CD4-positive, alpha-beta T cell (primary cell): ENCODE data around the gene OSBPL3. TPM values are rescaled to one million over a fixed set of nuclear protein-coding genes. Genes with fewer than 3 reads are reported as not detected.

Source experiments
- ATAC-seq: fragments of 200-7000 bp; cut with Tn5 transposase; one replicate; pipeline ENCODE4 v1.10.0; 2022; ENCODE audit warnings: mild to moderate bottlenecking; ENCODE audit not compliant: poor library complexity
- CTCF ChIA-PET: fragments of 350-600 bp; sonication (Branson Sonifier 250); formaldehyde crosslinking; loops from one replicate; lab custom pipeline; 2021; ENCODE audit warnings: antibody characterized with exemption, inconsistent platforms; lab: Charles Lee
- POLR2A ChIA-PET: fragments of 350-600 bp; sonication (Branson Sonifier 250); formaldehyde crosslinking; loops from one replicate; lab custom pipeline; 2021; ENCODE audit warnings: antibody characterized with exemption, inconsistent platforms; lab: Charles Lee
- DNase-seq, 14 experiments: peaks; one replicate each; pipeline ENCODE4 v3.0.0-alpha.2; 2013 to 2020; ENCODE audit warnings: mixed read lengths in 2 of 14
- H3K27ac ChIP-seq, 2 donors: one replicate each; pipeline versions ENCODE4 v1.5.1 to v1.7.0; 2013; ENCODE audit warnings: low read length in 2 of 2, low read depth in 1 of 2, mild to moderate bottlenecking in 1 of 2
- H3K27me3 ChIP-seq, 2 experiments: 1 replicate in 1 of 2; 2 replicates in 1 of 2; pipeline versions ENCODE4 v1.6.1 to v1.7.0; 2013; ENCODE audit warnings: low read length in 2 of 2, control low read depth in 1 of 2, mild to moderate bottlenecking in 1 of 2, moderate library complexity in 1 of 2; ENCODE audit not compliant: insufficient read depth in 2 of 2, control insufficient read depth in 1 of 2
- H3K36me3 ChIP-seq: one replicate; pipeline ENCODE4 v1.6.1; 2013; ENCODE audit warnings: low read length, control low read depth; ENCODE audit not compliant: insufficient read depth
- H3K4me1 ChIP-seq: one replicate; pipeline ENCODE4 v1.6.1; 2013; ENCODE audit warnings: low read length, control low read depth; ENCODE audit not compliant: insufficient read depth
- H3K4me3 ChIP-seq: one replicate; pipeline ENCODE4 v1.5.1; 2013; ENCODE audit warnings: mild to moderate bottlenecking, low read length, moderate library complexity
- H3K9me3 ChIP-seq, 2 experiments: 1 replicate in 1 of 2; 2 replicates in 1 of 2; pipeline versions ENCODE4 v1.6.1 to v1.7.0; 2013; ENCODE audit warnings: low read length in 2 of 2, mild to moderate bottlenecking in 2 of 2, control low read depth in 1 of 2, moderate library complexity in 1 of 2; ENCODE audit not compliant: control insufficient read depth in 1 of 2, insufficient read depth in 1 of 2
- H3K27ac Mint-ChIP-seq: one replicate; pipeline ENCODE4 v1.8.0; 2020; ENCODE audit warnings: mixed read lengths
- H3K27me3 Mint-ChIP-seq: one replicate; pipeline ENCODE4 v1.8.0; 2021; ENCODE audit warnings: mixed read lengths
- H3K36me3 Mint-ChIP-seq: one replicate; pipeline ENCODE4 v1.8.0; 2021; ENCODE audit warnings: low read depth, mixed read lengths
- H3K4me1 Mint-ChIP-seq: one replicate; pipeline ENCODE4 v1.8.0; 2021; ENCODE audit warnings: low read depth, mixed read lengths
- H3K4me3 Mint-ChIP-seq: one replicate; pipeline ENCODE4 v1.8.0; 2020; ENCODE audit warnings: mild to moderate bottlenecking, mixed read lengths
- H3K9me3 Mint-ChIP-seq: one replicate; pipeline ENCODE4 v1.8.0; 2020; ENCODE audit warnings: mixed read lengths
- intact Hi-C, 2 experiments: fragments of 100-400 bp; cut with DNase I in 1 of 2; cut with micrococcal nuclease in 1 of 2; formaldehyde crosslinking; loops; one replicate each; pipeline versions ENCODE4 v1.15.1 to v1.9.0; 2023 to 2025; cut with DNase I, micrococcal nuclease
- total RNA-seq, 174 experiments: library from RNA in 2 of 174; stranded (reverse) in 2 of 174; gene quantifications; one replicate each; pipeline ENCODE4 v1.2.3 and lab custom pipeline; 2021 to 2026
- TF ChIP-seq, protein P1 (sequence below): fragments of 200-600 bp; IDR thresholded peaks from one replicate; pipeline ENCODE4 v1.8.0; 2022; ENCODE audit warnings: antibody characterized with exemption, mild to moderate bottlenecking

Gene OSBPL3
- total RNA-seq, 2 experiments from 2014 or later = 25.4 to 25.9 TPM

DNA sequence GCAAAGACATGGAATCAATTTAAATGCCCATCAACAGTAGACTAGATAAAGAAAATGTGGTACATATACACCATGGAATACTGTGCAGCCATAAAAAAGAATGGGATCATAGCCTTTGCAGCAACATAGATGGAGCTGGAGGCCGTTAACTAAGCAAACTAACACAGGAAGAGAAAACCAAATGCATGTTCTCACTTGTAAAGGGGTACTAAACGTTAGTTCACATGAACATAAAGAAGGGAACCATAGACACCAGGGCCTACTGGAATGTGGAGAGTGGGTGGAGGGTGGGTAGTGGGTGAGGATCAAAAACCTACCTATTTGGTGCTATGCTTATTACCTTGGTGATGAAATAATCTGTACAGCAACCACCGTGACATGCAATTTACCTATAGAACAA is 144.3 kb downstream of the OSBPL3 start:
- TF ChIP-seq, protein P1, sequence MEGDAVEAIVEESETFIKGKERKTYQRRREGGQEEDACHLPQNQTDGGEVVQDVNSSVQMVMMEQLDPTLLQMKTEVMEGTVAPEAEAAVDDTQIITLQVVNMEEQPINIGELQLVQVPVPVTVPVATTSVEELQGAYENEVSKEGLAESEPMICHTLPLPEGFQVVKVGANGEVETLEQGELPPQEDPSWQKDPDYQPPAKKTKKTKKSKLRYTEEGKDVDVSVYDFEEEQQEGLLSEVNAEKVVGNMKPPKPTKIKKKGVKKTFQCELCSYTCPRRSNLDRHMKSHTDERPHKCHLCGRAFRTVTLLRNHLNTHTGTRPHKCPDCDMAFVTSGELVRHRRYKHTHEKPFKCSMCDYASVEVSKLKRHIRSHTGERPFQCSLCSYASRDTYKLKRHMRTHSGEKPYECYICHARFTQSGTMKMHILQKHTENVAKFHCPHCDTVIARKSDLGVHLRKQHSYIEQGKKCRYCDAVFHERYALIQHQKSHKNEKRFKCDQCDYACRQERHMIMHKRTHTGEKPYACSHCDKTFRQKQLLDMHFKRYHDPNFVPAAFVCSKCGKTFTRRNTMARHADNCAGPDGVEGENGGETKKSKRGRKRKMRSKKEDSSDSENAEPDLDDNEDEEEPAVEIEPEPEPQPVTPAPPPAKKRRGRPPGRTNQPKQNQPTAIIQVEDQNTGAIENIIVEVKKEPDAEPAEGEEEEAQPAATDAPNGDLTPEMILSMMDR = no peak
- Mint-ChIP-seq H3K9me3 (no peaks in the 10 kb centered on the region), H3K36me3 (peaks cover 48% of the 10 kb centered on the region), H3K4me3 (no peak overlapping the region), H3K27ac (peak overlapping the region; percentile 49), H3K27me3 (no peaks in the 10 kb centered on the region), H3K4me1 (peaks cover 23% of the 10 kb centered on the region)
- H3K27me3 ChIP-seq = no peaks in the 10 kb centered on the region
- H3K27ac ChIP-seq = no peak overlapping the region
- peaks cover 14% of the 10 kb centered on the region for H3K4me1 ChIP-seq
- no peak overlapping the region for H3K4me3 ChIP-seq
- no peak for DNase-seq
- ATAC-seq = no peak
- no peaks in the 10 kb centered on the region for H3K9me3 ChIP-seq
- intact Hi-C loops = no loop called here
- ChIA-PET CTCF (interaction anchor here (1.3 kb wide), 1 partner anchor 15 kb away, joined by 3 read pairs; no protein-coding TSS in a partner anchor), POLR2A (interaction anchor here (2.2 kb wide), 1 partner anchor 14 kb away, joined by 10 read pairs; no protein-coding TSS in a partner anchor)
- peaks cover 25% of the 10 kb centered on the region for H3K36me3 ChIP-seq

DNA sequence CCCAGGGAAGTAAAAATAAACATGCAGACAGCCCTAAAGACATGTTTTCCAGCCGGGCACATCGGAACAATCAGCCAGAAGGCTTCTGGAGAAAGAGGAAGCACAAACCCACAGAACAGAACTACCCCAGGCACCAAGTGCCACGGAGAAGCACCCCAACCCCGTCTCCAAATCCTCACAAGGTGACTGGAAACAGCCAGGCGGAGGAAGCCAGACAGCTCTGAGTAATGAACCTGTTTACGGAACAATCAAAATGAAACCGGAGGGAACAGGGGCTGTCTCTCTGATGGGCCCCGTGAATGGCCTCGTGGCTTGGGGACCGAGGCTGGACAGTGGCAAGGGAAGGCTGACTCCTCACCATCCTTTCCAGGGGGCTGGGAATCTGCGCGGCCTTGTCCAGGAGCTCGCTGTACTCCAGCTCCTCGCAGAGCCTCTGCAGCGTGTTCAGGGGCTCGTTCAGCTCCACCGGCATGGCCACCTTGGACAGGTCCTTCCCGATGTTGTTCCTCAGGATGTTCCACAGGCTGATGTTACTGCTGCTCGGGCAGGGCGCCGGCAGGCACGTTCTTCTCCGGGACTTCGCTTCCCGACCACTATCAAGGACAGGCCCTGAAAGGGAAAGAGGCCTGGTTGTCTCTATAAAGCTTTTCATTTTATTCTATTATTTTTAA is 145.7 kb downstream of the OSBPL3 start:
- Histone ChIP-seq H3K27ac (no peak overlapping the region), H3K4me3 (no peak overlapping the region), H3K9me3 (no peaks in the 10 kb centered on the region), H3K4me1 (peaks cover 14% of the 10 kb centered on the region), H3K36me3 (peaks cover 35% of the 10 kb centered on the region), H3K27me3 (no peaks in the 10 kb centered on the region)
- intact Hi-C loops = no loop called here
- Mint-ChIP-seq H3K4me1 (peaks cover 23% of the 10 kb centered on the region), H3K4me3 (no peak overlapping the region), H3K9me3 (no peaks in the 10 kb centered on the region), H3K27ac (no peak overlapping the region), H3K36me3 (peaks cover 47% of the 10 kb centered on the region), H3K27me3 (no peaks in the 10 kb centered on the region)
- CTCF ChIA-PET = interaction anchor here (1.9 kb wide), 1 partner anchor 14 kb away, joined by 5 read pairs; no protein-coding TSS in a partner anchor
- peak in 2 of 14 experiments; percentile 47 to 50 for DNase-seq
- no peak for ATAC-seq
- TF ChIP-seq, protein P1 = no peak
- POLR2A ChIA-PET = interaction anchor here (0.6 to 2.2 kb wide), 3 partner anchors 9 to 127 kb away, joined by 3 to 10 read pairs (median 3); no protein-coding TSS in a partner anchor

DNA sequence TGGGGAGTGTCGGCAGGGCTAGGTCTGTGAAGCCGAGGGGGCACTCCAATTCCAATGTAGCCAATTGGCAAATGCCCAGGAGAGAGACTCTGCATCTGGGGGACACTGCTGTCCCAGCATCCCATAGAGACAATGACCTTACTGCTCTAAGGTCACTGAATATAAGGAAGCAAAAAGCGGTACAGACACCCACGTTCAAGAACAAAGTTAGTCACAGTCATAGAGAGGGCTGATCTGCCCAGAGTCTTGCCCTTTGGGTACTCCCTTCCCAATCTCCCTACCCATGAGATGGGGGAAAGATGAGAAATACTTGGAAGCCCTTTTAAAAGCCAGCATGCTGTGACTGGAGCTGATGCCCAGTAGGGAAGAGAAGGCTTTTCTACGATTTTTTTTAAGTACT is 146.4 kb downstream of the OSBPL3 start:
- Mint-ChIP-seq H3K9me3 (no peaks in the 10 kb centered on the region), H3K4me3 (no peak overlapping the region), H3K27me3 (no peaks in the 10 kb centered on the region), H3K27ac (no peak overlapping the region), H3K36me3 (peaks cover 47% of the 10 kb centered on the region), H3K4me1 (peaks cover 23% of the 10 kb centered on the region)
- DNase-seq = peak in 2 of 14 experiments; percentile 18 to 27
- H3K27me3 ChIP-seq = no peaks in the 10 kb centered on the region
- no peak overlapping the region for H3K27ac ChIP-seq
- H3K9me3 ChIP-seq = no peaks in the 10 kb centered on the region
- no peak overlapping the region for H3K4me3 ChIP-seq
- TF ChIP-seq, protein P1 = no peak
- peaks cover 14% of the 10 kb centered on the region for H3K4me1 ChIP-seq
- peaks cover 33% of the 10 kb centered on the region for H3K36me3 ChIP-seq
- ATAC-seq = no peak
- POLR2A ChIA-PET = interaction anchor here (0.6 kb wide), 1 partner anchor 128 kb away, joined by 3 read pairs; no protein-coding TSS in a partner anchor
- intact Hi-C loops = no loop called here
- CTCF ChIA-PET = interaction anchor here (1.9 kb wide), 1 partner anchor 13 kb away, joined by 5 read pairs; no protein-coding TSS in a partner anchor
